Renal cortex interstitium (tissue), 11 donors: ENCODE data around the gene STXBP4. TPM values are rescaled to one million over a fixed set of nuclear protein-coding genes. Genes with fewer than 3 reads are reported as not detected.
"Not testable (repeated sequence)": the region's sequence is repeated elsewhere in the genome, so short reads cannot be mapped to it uniquely, and the experiment has no call there.

Experiments used
- DNase-seq, 11 donors: peaks; one replicate each; pipeline ENCODE4 v3.0.0-alpha.2; 2013; ENCODE audit warnings: low read depth in 9 of 11, low spot score in 4 of 11; ENCODE audit errors: extremely low read depth in 1 of 11
- polyA plus RNA-seq, 3 donors: library from polyadenylated mRNA; unstranded; fragments of 120-200 nt; gene quantifications; one replicate each; pipeline ENCODE4 v1.2.1, GENCODE V29; 2013; ENCODE audit not compliant: insufficient read length in 3 of 3

STXBP4 gene
- polyA plus RNA-seq, 3 donors: 14.5 to 21.4 (median 14.9) TPM

DNA sequence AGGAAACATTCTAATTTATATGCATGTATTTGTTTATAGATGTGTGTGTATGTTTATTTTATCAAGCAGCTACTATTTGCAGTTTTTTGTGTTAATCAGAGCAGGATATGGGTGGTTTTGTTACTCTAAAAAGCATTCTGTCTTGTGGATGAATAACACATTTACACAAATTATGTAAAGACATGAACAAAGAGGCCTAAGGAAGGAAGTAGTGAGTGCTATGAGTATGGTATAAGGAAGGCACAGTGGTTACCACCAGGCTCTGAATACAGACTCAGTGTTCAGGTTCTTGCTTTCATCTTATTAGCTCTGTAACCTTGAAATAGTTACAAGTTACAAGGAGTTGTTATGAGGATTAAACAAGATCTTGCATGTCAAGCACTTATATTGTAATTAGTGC, 33.9 kb downstream of the STXBP4 start:
- DNase-seq: no peak

DNA sequence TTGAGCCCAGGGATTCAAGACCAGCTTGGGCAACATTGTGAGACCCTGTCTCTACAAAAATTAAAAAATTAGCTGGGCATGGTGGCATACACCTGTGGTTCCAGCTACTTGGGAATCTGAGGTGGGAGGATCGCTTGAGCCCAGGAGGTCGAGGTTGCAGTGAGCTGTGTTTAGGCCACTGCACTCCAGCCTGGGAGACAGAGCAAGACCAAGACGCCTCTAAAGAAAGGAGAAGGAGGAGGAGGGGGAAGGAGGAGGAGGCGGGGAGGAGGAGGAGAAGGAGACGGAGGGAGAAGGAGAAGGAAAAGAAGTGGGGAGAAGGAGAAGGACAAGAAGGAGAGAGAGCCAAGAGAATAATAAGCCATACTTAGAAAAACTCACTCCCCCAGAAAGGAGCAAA, 35.9 kb downstream of the STXBP4 start:
- no peak for DNase-seq

DNA sequence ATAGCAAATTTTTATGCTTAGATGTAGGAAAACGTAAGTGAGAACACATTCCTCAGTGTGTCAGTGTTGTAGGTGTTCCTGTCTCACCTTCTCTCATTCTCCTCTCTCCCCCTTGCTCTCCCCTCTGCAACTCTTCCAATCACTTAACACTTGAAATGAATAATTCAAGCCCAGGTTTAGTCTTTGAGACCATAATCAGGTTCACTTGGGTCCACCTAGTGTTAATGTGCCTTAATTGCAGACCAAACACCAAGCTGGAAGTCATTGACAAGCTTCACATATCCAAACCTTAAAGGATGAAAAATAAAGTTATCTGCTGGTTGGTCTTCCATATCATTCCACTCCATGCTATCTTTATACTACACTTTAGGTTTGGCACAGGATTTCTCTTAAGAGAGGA, 37.0 kb downstream of the STXBP4 start:
- no peak for DNase-seq

DNA sequence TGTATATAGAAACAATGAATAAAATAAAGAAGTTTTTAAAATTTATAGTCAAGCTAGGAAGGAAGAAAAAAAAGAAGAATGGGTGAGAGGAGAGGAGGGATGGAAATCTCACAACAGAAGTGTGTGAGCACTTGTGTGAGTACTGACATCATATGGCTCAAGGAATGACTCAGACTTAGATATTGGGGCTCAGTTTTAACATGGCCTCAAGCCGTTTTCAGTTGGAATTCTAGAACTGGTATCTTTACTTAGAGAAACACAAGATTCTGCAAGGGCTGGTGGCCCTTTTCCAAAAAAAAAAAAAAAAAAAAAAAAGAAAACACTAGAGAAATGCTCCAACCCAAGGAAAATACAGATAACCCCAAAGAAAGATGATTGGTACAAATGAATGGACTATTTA, 55.1 kb downstream of the STXBP4 start:
- no peak for DNase-seq

DNA sequence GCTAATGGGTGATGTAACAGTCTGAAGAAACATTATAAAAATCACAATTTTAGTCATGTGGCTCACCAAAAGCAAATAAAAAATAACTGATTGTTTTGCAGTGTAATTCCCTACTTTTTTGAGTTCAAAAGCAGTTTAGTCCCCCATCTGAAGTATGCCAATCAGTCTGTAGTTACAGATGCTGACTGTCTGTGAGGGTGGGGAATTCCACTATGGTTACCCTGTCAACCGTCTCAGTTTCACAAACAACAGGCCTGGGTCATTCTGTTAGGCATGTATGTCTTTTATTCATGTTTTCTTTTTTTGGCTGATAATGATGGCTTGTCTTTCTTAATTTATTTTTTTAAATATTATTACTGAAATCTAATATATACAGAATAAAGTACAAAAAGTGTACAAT, 69.3 kb downstream of the STXBP4 start:
- DNase-seq: no peak

DNA sequence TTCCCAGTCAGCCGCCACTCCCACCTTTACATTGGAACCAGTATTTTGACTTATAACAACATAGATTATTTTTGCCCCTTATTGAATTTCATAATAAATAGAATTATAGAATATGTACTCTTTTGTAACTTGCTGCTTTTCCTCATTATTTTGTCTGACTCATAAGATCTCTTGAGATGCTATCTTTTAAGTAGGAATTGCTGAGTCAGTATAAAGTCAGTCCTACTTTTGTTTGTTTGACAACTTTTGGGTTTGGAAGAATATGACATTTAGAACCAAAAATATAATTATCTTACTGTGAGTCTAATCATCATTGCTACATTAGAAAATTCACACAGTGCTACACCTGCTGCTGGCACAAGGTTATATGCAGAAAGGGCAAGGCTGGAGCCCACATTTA, 69.7 kb downstream of the STXBP4 start:
- DNase-seq: no peak

DNA sequence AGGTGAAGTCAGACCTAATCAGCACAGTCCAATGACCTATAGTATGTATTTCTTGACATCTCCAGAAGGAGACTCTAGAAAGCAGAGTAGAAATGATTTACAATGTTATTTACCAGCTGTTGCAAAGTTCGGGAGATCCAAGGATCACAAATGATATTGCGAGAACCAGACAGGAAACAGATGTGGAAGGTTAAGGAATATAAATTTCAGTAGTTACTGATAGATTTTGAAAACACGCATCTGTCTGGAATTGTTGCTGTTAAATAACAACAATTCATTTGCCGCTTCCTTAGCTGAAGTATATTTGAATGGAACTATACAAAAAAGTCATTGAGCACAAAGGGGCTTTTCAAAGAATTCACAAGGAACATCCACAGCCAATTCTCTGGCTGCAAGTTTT, 72.0 kb downstream of the STXBP4 start:
- DNase-seq: peak; percentile 8 to 57 (median 37)

DNA sequence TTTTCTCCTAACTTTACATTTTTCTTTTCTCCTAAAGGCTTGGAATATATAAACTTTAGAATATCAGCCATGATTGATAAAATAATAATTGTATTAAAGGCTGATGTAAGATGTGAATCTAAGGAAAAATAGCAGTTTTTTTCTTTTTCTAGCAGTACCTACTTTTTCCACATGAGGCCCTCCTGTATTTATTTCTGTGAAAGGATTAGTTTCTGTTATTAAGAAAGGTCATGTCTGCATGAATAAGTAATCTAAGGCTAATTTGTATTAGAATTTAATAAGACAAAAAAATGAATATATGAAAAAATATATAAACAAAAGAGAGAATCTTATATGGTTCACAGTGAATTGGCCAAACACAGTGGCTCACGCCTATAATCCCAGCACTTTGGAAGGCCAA, 85.3 kb downstream of the STXBP4 start:
- DNase-seq: no peak

DNA sequence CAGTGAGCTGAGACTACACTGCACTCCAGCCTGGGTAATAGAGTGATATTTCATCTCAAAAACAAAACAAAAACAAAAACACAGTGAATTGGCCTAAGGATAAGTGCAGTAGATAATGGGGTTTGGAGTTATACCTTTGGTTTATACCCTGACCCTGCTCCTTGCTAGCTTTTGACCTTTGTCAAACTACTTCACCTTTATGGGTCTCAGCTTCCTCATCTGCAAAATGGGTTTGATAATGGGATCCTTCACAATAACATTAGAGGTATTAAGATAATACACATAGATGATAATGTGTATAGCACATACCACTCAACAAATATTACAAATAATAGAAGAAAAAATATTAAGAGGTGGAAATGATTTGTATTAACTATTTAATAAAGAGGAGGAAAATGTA, 85.9 kb downstream of the STXBP4 start:
- no peak for DNase-seq

DNA sequence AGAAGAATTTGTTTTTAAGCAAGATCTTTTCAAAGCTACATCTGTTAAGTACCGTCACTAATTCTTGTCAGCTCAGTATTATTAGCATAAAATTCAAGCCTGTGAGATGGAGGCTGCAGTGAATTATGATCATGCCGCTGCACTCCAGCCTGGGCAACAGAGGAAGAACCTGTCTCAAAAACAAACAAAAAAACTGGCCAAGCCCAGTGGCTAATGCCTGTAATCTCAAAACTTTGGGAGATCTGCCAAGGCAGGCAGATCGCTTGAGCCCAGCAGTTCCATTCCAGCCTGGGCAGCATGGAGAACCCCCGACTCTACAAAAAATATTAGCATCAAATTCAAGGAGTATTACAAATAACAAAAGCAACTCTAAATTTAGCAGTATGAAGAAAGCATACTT, 88.0 kb downstream of the STXBP4 start:
- no peak for DNase-seq

DNA sequence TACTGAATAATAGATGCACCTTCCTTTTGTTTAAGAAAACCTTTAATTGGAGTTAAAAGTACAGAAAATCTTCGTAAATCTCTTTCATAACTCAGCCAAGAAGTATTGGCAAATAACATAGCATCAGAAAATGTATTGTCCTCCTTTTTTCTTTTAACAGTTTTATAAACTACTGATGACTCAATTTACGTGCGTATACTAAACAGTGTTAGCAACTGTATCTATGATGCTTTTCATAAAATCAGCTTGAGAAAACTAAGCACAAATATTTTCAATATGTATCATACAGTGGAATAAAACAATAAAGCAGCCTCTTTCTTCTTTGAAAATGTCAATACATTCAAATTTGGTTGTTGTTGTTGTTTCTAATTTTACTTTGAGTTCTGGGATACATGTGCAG, 88.6 kb downstream of the STXBP4 start:
- no peak for DNase-seq

DNA sequence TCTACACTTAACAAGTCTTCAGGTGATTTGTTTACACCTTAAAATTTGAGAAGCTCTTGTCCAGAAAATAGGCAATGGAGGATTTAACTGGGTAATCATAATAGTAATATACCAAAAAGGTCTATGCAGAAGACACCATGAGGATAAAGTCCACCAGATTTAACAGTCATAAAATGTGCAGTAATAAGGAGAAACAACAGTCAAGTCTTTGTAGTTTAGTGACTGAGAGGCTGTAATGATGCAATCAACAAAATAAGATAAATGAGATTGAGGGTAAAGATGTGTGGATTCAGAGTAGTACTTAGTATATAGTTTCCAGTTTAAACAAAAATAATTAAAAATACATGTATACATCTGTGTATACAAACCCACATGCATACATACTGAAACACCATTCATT, 91.2 kb downstream of the STXBP4 start:
- DNase-seq: no peak

DNA sequence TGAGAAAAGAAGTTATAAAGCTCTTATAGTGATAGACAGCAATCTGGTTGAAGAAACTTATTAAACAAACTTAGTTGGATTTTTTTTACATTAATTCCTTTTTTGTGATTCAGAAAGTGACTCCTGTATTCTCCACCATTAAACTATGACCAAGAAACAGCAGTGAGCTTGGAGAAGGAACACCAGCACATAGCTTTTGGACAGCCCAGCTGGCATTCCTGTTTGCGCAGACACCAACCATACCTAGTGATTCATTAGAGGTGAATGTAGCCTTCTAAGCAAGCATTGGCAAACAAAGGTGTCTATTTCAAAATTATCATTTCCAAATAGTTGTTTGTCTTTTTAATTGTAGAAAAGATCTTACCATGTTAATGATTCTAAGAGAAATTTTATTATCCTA, 94.4 kb downstream of the STXBP4 start:
- no peak for DNase-seq

DNA sequence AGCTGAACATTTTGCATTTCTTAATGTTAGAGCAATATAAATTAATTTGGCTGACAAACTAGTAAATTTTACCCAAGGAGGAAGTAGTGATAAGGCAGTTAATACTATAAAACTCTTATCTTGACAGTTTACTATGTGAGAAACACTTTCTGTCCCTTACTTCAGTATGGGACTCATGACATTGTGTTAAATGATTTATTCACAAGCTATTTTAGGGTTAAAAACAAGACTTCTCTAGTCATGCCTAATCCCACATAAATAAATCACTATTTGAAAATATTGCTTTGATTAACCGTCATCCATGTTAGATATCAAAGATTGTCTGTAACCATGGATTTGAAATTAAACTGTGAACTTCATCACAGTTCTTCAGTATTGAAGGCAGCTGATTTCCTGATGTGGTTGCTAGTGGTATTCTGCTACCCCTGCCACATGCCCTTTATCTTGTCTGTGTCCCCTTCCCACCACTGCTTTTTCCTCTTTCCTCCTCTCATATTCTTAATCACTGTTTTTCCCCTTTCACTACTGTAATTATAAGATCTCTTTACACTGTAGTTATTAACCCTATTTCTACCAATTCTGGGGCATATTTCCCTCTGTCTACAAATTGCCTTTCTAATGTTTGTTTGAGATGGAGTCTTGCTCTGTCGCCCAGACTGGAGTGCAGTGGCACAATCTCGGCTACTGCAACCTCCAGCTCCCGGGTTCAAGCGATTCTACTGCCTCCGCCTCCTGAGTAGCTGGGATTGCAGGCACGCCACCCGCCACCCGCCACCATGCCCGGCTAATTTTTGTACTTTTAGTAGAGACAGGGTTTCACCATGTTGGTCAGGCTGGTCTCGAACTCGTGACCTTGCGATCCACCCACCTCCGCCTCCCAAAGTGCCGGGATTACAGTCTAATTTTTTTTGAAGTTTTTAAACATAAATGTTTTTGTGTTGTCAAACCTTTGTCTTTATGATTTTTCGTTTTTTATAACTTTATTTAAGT, 95.6 kb downstream of the STXBP4 start:
- no peak for DNase-seq

DNA sequence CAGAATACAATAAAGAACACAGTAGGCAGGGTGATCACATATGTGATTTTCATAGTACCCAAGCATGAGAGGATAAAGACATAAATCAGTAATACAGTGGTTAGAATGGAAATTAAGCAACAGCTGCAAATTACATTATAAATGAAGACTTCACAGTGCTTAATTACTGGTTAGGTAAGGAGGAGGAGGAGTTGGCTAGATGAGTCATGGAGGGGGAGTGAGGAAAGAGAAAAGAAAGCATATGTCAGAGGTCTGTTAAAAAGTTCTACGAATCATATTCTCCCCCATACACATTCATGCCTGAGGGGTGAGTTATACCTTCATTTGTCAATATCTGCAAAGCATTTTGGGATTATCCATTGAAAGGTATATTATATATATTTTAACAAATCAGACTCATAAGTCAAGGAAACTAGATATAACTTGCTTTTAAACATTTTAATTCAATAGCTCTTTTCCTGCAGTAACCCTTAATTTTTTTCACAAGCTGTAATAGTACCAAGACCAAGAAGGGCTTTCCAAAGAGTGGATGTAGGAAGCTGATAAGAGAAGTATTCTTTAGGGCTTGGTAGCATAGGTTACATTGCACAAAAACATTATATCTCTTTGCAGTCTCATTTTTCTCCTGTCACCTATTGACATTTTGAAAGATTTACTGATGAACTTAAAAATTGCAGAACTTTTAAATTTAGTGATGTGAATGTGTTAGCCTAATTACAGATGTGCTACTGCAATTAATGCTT, 99.3 kb downstream of the STXBP4 start:
- DNase-seq: no peak

DNA sequence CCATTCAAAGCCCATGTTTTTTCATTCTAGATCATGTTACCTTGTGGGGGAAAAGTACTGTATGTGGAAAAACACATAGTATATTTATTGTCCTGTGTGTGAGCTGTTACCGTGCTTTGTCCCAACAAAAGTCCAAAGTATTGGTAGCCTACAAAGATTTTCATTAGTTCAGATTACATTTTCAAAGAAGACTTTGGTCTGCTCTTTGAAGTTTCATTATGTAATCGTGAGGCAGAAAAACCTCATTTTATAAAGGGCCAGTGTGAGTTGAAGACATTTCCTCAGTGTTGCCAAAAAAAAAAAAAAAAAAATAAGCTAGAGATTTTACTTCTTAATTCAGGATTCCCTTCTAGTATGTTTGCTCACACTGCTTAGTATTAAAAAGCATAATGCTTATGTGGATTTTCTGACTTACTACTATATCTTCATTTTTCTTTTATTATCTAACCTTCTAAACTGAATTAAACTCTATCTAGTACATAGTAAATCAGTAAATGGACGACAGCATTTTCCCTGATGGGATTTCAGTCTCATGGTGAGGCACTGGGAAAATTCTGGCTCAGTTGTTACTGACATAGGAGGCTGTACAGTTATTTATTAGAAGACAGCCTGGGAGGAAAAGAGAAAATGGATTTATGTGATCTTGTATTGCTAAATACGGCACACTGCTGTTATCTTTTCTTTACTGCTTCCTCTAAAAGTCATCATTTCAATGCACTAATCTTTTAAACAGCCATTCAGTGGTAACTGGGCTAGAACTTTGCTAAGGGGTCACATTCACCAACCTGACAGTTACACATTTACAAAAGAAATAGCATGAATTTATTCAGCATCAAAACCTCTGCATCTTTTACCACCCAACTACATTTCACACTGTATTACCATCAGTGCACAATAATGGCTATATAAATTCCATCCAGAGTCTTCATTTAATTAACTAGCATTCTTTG, 100.6 kb downstream of the STXBP4 start:
- peak in 5 of 11 donors; percentile 9 to 20 (median 13) for DNase-seq

DNA sequence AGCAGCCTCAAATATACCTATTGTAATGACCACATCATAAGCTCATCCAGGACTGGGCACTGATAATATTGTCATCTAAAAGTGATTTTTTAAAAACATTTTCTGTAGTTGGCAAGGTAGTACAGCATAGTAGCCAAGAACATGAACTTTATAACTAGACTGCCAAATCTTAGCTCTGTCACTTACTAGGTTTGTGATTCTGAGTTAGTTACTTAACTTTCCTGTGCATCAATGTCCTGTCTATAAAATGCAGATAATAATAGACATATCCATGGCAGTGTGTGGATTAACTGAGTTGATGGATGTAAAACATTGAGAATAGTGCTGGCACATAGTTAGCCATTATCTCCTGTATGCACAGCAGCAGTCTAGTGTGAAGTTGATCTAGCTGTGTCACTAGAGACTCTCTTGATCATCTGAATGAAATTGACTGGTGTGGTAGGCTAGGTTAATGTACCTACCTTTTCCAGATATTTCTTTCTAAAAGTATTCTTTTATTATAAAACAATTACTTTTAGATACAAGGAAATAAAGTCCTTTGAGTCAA, 101.5 kb downstream of the STXBP4 start:
- no peak for DNase-seq

DNA sequence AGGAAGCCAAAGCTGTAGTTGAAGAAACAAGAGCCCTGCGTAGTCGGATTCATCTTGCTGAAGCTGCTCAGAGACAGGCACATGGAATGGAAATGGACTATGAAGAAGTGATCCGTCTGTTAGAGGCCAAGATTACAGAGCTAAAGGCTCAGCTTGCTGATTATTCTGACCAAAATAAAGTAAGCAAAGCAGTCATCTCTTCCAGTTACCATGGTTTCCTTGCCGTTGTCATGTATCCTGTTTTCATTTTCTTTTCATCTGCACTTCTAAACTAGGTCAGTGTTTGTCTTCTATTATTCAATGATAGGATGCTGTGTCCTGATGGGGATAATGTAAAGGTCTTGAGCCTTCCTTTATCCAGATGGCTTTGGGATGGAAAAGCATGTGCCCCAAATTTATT, 104.3 kb downstream of the STXBP4 start:
- no peak for DNase-seq

DNA sequence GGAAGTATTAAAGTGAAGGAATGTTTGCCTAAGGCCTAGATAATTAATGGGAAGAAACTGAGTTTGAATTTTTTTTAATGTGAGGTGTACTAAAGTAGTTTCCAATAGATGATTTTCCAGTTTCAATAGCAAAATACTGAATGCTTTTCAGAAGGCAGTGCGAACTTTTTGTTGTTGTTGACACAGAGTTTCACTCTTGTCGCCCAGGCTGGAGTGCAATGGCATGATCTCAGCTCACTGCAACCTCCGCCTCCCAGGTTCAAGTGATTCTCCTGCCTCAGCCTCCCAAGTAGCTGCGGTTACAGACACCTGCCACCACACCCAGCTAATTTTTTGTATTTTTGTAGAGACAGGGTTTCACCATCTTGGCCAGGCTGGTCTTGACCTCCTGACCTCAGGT, 104.9 kb downstream of the STXBP4 start:
- DNase-seq: not testable (repeated sequence)
